Measurements from ENCODE around the gene CARS1. TPM values are rescaled to one million over a fixed set of nuclear protein-coding genes. Genes with fewer than 3 reads are reported as not detected.
A peak's percentile ranks its signal among the peaks of the same experiment; 100 is the strongest.
"Not testable (repeated sequence)": the region's sequence is repeated elsewhere in the genome, so short reads cannot be mapped to it uniquely, and the experiment has no call there.

CARS1 gene
- total and polyA plus RNA-seq, 7 experiments from 2014 or later, result 23.9 to 70.4 (median 38.5) TPM

DNA sequence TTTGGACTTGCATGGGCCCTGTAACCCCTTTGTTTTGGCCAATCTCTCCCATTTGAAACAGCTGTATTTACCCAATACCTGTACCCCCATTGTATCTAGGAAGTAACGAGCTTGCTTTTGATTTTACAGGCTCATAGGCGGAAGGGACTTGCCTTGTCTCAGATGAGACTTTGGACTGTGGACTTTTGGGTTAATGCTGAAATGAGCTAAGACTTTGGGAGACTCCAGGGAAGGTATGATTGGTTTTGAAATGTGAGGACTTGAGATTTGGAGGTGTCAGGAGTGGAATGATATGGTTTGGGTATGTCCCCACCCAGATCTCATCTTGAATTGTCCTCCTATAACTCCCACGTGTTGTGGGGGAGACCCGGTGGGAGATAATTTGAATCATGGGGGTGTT, 6.2 kb upstream of the CARS1 start:
- CTCF ChIA-PET; intact Hi-C loops (cut with micrococcal nuclease); H3K9me3 Mint-ChIP-seq; H3K4me1 Mint-ChIP-seq; H3K4me3 Mint-ChIP-seq; H3K27me3 ChIP-seq (ENCODE audit: control insufficient read depth in 2 of 2, insufficient read depth in 2 of 2, low read length in 2 of 2); H3K36me3 Mint-ChIP-seq; DNase-seq; H3K27ac Mint-ChIP-seq; H3K9me3 ChIP-seq (ENCODE audit: control insufficient read depth in 2 of 3, low read length in 3 of 3); POLR2A ChIA-PET; H3K27ac ChIP-seq (ENCODE audit: low read depth, low read length); ATAC-seq; H3K4me1 ChIP-seq (ENCODE audit: control insufficient read depth in 2 of 2, insufficient read depth in 2 of 2, low read length in 2 of 2); H3K36me3 ChIP-seq (ENCODE audit: control insufficient read depth in 2 of 3, insufficient read depth in 3 of 3, low read length in 3 of 3); H3K4me3 ChIP-seq (ENCODE audit: low read length): not testable (repeated sequence)
- peaks cover 0 to 21% (median 0%) of the 10 kb centered on the region in 5 donors for H3K27me3 Mint-ChIP-seq

DNA sequence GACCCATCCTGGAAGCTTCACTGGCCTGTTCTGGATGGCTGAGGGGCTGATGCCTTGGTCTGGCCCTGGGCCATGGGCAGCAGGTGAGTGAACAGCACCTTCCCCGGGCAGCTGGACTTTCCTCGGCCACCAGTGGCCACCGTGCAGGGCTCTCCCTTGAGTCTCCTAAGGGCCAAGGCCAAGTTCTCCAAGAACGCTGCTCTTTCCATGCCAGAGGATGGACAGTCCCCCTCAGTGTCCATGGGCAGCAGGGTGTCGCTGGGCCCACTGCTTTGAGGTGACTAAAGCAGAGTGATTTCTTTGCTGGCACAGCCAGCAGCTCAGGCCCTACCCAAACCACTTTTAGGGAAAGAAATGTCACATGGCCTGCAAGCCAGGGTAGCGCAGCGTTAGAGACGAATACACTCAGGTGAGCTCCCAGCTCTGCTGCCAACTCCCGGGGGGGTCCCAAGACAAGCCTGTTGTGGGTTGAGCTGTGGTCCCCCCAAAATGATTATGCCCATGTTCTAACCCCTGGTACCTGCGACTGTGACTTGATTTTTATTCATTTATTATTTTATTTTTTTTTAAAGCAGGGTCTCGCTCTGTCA, 3.3 kb upstream of the CARS1 start:
- ChIA-PET POLR2A (no interaction called here), CTCF (no interaction called here)
- no peak overlapping the region for H3K27ac Mint-ChIP-seq

DNA sequence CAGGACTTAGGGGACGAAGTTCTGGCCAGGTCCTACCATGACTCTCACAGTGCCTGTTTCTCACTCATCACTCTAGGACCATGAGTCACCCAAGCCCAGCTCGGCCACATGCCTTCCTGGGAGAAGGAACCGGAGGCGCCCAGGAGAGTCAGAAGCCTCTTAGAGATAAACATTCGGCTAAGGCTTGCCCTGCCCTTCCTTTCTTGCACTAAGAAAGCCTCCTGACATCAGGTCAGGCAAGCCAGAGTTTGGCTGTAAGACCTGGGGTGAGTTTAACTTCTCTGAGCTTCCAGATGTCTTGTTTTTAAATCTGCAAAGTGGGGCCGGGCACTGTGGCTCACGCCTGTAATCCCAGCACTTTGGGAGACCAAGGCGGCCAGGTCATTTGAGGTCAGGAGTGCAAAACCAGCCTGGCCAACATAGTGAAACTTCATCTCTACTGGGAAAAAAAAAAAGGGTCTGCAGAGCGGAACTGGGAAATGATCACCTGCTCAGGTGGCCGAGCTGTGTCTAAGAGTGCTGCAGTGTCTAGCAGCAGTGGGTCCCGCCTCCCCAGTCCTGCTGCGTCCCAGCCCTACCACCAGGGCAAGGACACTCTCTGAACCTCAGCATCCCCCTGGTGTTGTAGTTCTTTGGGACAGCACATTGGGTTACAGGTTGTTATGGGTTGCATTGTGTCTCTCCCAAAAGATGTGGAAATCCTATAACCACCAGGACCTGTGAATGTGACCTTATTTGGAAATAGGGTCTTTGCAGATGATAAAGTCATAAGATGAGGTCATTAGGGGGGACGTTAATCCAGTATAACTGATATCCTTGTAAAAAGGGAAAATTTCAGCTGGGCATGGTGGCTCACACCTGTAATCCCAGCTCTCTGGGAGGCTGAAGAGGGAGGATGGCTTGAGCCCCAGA, 1.8 kb upstream of the CARS1 start:
- CTCF ChIA-PET, result no interaction called here
- peak overlapping the region; percentile 18 to 69 (median 50) for H3K4me3 Mint-ChIP-seq

More for the DNA sequence above, 3.3 kb upstream of the CARS1 start:
- peaks cover 0 to 2% (median 0%) of the 10 kb centered on the region in 11 donors for H3K9me3 Mint-ChIP-seq
- H3K27me3 Mint-ChIP-seq, result peaks cover 0 to 15% (median 0%) of the 10 kb centered on the region in 5 donors
- no peak overlapping the region for H3K4me3 Mint-ChIP-seq
- Histone ChIP-seq H3K27ac (ENCODE audit: low read depth, low read length) (no peak overlapping the region), H3K36me3 (ENCODE audit: control insufficient read depth in 2 of 3, insufficient read depth in 3 of 3, low read length in 3 of 3) (peaks cover 0 to 5% (median 0%) of the 10 kb centered on the region in 3 experiments), H3K4me3 (ENCODE audit: low read length) (no peak overlapping the region), H3K27me3 (ENCODE audit: control insufficient read depth in 2 of 2, insufficient read depth in 2 of 2, low read length in 2 of 2) (no peaks in the 10 kb centered on the region), H3K9me3 (ENCODE audit: control insufficient read depth in 2 of 3, low read length in 3 of 3) (no peaks in the 10 kb centered on the region), H3K4me1 (ENCODE audit: control insufficient read depth in 2 of 2, insufficient read depth in 2 of 2, low read length in 2 of 2) (peaks cover 11 to 12% of the 10 kb centered on the region in 2 donors)
- H3K36me3 Mint-ChIP-seq, result no peaks in the 10 kb centered on the region
- peaks cover 12 to 17% (median 15%) of the 10 kb centered on the region in 7 donors for H3K4me1 Mint-ChIP-seq
- intact Hi-C loops (cut with micrococcal nuclease), result no loop called here
- DNase-seq (no peak), ATAC-seq (no peak)

DNA sequence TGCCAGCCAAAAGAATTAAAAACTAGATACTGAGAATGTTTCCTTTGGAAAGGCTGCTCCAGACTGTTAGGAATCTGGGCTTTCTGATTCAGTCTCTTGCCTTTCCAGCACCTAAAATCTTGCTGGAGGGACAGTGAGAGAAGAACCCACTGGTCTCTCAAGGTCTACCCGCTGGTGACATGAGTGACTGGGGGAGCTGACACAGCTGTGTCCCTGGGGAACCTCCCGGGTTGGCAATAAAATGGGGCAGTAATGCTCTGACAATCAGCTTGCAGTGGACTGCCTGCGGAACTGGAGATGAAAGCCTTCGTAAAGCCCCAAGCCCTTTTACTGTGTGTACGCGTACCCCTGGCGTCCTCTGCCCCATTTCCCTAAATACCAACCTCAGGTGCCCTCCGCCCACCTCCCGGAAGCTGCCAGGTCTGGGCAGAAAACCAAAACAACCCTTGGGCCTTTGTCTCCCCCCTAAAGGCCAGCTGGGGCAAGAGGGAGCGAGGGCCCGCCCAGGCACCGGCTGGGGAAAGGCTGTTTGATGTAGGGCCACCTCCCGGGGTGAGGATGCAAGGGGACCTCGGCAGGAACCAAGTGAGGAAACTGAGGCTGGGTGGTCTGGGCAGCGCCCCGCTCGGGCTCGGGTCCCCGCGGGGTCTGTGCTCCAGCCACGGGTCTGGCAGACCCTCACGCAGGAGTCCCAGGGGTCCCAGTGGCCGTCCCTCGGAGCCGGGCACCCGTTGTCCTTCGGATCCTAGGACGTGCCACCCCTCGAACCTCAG, 741 bp downstream of the CARS1 start:
- no peaks in the 10 kb centered on the region for H3K9me3 ChIP-seq (ENCODE audit: control insufficient read depth in 2 of 3, low read length in 3 of 3)
- Mint-ChIP-seq H3K4me3 (peak overlapping the region; percentile 86 to 95 (median 89)), H3K27me3 (no peaks in the 10 kb centered on the region), H3K27ac (peak overlapping the region in 7 of 9 donors; percentile 73 to 89 (median 86)), H3K9me3 (no peaks in the 10 kb centered on the region), H3K36me3 (peaks cover 0 to 9% (median 6%) of the 10 kb centered on the region in 5 donors), H3K4me1 (peaks cover 28 to 48% (median 45%) of the 10 kb centered on the region in 7 donors)
- peak overlapping the region; percentile 85 for H3K4me3 ChIP-seq (ENCODE audit: low read length)
- ChIA-PET CTCF (interaction anchor here (1.2 kb wide), 1 partner anchor 10 kb away, joined by 3 read pairs; no protein-coding TSS in a partner anchor), POLR2A (interaction anchor here (0.6 to 1.4 kb wide), 5 partner anchors 16 to 68 kb away, joined by 3 to 4 read pairs (median 3); partner anchors contain the start of gene NAP1L4)
- intact Hi-C loops (cut with micrococcal nuclease), result loop anchor here (1.0 to 5.0 kb wide), 10 partner anchors 20 to 1749 kb away; partner anchors contain the start of genes NAP1L4 (in 2 of the 2), TSSC4 (in 2 of the 2), CDKN1C (in 1 of the 2) and KCNQ1 (in 1 of the 2)
- DNase-seq, result peak in 2 of 9 donors; percentile 7 to 41
- H3K4me1 ChIP-seq (ENCODE audit: control insufficient read depth in 2 of 2, insufficient read depth in 2 of 2, low read length in 2 of 2), result peaks cover 14 to 18% of the 10 kb centered on the region in 2 donors
- ATAC-seq, result no peak
- peak overlapping the region; percentile 91 for H3K27ac ChIP-seq (ENCODE audit: low read depth, low read length)
- peaks cover 0 to 22% (median 0%) of the 10 kb centered on the region in 3 experiments for H3K36me3 ChIP-seq (ENCODE audit: control insufficient read depth in 2 of 3, insufficient read depth in 3 of 3, low read length in 3 of 3)
- no peaks in the 10 kb centered on the region for H3K27me3 ChIP-seq (ENCODE audit: control insufficient read depth in 2 of 2, insufficient read depth in 2 of 2, low read length in 2 of 2)

More for the DNA sequence above, 1.8 kb upstream of the CARS1 start:
- intact Hi-C loops (cut with micrococcal nuclease), result loop anchor here in 1 of 2 donors (5.0 kb wide), 1 partner anchor 1752 kb away; the partner anchor contains the start of gene TOLLIP
- Histone ChIP-seq H3K27me3 (ENCODE audit: control insufficient read depth in 2 of 2, insufficient read depth in 2 of 2, low read length in 2 of 2) (no peaks in the 10 kb centered on the region), H3K4me3 (ENCODE audit: low read length) (no peak overlapping the region), H3K4me1 (ENCODE audit: control insufficient read depth in 2 of 2, insufficient read depth in 2 of 2, low read length in 2 of 2) (peaks cover 14% of the 10 kb centered on the region in 2 donors), H3K27ac (ENCODE audit: low read depth, low read length) (no peak overlapping the region), H3K36me3 (ENCODE audit: control insufficient read depth in 2 of 3, insufficient read depth in 3 of 3, low read length in 3 of 3) (peaks cover 0 to 13% (median 0%) of the 10 kb centered on the region in 3 experiments), H3K9me3 (ENCODE audit: control insufficient read depth in 2 of 3, low read length in 3 of 3) (no peaks in the 10 kb centered on the region)
- POLR2A ChIA-PET, result interaction anchor here (0.5 kb wide), 1 partner anchor 61 kb away, joined by 3 read pairs; no protein-coding TSS in a partner anchor
- no peaks in the 10 kb centered on the region for H3K9me3 Mint-ChIP-seq
- peak overlapping the region in 2 of 9 donors; percentile 21 to 33 for H3K27ac Mint-ChIP-seq
- ATAC-seq (no peak), DNase-seq (no peak)
- H3K4me1 Mint-ChIP-seq, result peaks cover 23 to 32% (median 30%) of the 10 kb centered on the region in 7 donors
- peaks cover 0 to 9% (median 3%) of the 10 kb centered on the region in 5 donors for H3K36me3 Mint-ChIP-seq
- peaks cover 0 to 7% (median 0%) of the 10 kb centered on the region in 5 donors for H3K27me3 Mint-ChIP-seq

DNA sequence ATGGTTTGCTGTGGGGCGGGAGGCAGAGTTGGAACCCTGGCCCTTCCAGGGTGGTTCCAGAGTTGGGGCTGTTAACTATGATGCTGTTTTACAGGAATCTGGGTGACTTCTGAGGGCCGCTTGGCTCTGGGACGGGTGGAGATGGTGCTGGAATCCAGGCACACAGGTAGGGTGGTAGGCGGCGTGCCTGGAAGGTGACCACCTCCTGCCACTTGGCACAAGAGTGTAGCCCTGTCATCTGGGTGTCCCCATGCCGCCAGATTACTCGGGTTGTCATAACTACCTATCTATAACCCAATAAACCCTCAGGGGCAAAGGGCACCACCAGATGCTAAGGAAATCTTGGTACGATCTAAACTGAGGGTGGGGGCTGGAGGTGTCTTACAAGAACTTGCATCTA, 1.3 kb downstream of the CARS1 start:
- Histone ChIP-seq H3K9me3 (ENCODE audit: control insufficient read depth in 2 of 3, low read length in 3 of 3) (no peaks in the 10 kb centered on the region), H3K4me3 (ENCODE audit: low read length) (peak overlapping the region; percentile 85), H3K36me3 (ENCODE audit: control insufficient read depth in 2 of 3, insufficient read depth in 3 of 3, low read length in 3 of 3) (peaks cover 0 to 22% (median 0%) of the 10 kb centered on the region in 3 experiments), H3K4me1 (ENCODE audit: control insufficient read depth in 2 of 2, insufficient read depth in 2 of 2, low read length in 2 of 2) (peaks cover 14 to 18% of the 10 kb centered on the region in 2 donors), H3K27me3 (ENCODE audit: control insufficient read depth in 2 of 2, insufficient read depth in 2 of 2, low read length in 2 of 2) (no peaks in the 10 kb centered on the region), H3K27ac (ENCODE audit: low read depth, low read length) (peak overlapping the region; percentile 91)
- POLR2A ChIA-PET, result interaction anchor here (0.6 to 1.2 kb wide), 3 partner anchors 9 to 33 kb away, joined by 3 read pairs; no protein-coding TSS in a partner anchor
- H3K4me3 Mint-ChIP-seq, result peak overlapping the region; percentile 74 to 95 (median 88)
- intact Hi-C loops (cut with micrococcal nuclease), result loop anchor here (2.0 to 5.0 kb wide), 4 partner anchors 19 to 1749 kb away; partner anchors contain the start of genes KCNQ1 (in 1 of the 2), TOLLIP (in 1 of the 2) and TRPM5 (in 1 of the 2)
- H3K9me3 Mint-ChIP-seq, result no peaks in the 10 kb centered on the region
- peaks cover 31 to 54% (median 50%) of the 10 kb centered on the region in 7 donors for H3K4me1 Mint-ChIP-seq
- H3K27me3 Mint-ChIP-seq, result no peaks in the 10 kb centered on the region
- no peak for DNase-seq
- H3K36me3 Mint-ChIP-seq, result peaks cover 0 to 9% (median 6%) of the 10 kb centered on the region in 5 donors
- peak overlapping the region in 5 of 9 donors; percentile 73 to 86 (median 83) for H3K27ac Mint-ChIP-seq
- CTCF ChIA-PET, result interaction anchor here (1.2 kb wide), 1 partner anchor 10 kb away, joined by 3 read pairs; no protein-coding TSS in a partner anchor
- no peak for ATAC-seq
